Cortex of kidney (tissue), 1 donor: ENCODE measurements around the gene WRAP53.

Source experiments
- DNase-seq: peaks from one replicate; lab custom pipeline; 2025; lab: John Stamatoyannopoulos, UW

WRAP53 gene

DNA sequence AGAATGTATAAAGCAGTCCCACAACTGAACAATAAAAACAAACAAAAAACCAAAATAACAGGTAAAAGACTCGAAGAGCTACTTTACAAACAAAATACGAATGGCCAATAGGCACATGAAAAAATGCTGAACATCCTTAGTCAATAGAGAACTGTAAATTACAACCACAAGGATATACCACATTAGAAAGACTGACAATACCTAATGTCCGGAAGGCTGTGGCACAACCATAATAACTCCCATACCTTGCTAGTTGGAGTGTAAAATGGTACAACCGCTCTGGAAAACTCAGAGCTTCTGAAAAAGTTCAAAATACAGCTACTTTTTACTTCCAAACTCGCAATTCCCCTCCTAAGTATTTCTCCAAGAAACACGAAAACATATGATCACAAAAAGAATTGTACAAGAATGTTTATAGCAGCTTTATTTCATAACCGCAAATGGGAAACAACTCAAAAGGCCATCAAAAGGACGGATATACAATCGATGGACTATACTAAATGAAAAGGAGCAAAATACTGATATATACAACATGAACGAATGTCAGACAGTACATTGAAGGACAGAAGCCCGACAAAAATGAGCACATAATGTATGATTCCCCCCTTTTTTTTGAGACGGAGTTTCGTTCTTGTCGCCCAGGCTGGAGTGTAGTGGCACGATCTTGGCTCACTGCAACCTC lies 3.3 kb upstream of the WRAP53 start:
- DNase-seq = no peak

DNA sequence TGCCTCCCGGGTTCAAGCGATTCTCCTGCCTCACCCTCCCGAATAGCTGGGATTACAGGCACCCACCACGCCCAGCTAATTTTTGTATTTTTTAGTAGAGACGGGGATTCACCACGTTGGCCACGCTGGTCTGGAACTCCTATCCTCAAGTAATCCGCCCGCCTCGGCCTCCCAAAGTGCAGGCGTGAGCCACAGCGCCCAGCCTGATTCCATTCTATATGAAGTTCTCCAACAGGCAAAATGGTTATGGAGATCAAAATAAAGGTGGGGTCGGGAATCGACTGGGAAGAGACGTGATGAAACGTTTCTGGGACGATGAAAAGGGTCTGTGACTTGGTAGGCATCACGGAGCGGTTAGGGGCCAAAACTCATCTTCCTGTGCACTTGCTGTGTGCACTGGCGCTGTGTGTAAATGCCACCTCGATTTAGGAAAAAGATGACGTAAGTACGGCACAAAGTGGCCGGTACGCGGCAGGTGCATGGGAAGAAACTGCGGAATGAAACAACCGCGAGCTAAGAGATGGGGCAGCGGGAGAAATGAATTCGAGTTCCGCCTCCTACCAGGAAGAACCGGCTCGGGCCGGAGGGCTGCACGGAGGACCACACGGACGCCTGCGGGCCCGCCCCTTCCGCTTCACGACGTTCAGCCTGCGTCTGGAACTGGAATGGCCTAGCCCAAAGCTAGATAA lies 2.6 kb upstream of the WRAP53 start:
- DNase-seq = peak; percentile 26

DNA sequence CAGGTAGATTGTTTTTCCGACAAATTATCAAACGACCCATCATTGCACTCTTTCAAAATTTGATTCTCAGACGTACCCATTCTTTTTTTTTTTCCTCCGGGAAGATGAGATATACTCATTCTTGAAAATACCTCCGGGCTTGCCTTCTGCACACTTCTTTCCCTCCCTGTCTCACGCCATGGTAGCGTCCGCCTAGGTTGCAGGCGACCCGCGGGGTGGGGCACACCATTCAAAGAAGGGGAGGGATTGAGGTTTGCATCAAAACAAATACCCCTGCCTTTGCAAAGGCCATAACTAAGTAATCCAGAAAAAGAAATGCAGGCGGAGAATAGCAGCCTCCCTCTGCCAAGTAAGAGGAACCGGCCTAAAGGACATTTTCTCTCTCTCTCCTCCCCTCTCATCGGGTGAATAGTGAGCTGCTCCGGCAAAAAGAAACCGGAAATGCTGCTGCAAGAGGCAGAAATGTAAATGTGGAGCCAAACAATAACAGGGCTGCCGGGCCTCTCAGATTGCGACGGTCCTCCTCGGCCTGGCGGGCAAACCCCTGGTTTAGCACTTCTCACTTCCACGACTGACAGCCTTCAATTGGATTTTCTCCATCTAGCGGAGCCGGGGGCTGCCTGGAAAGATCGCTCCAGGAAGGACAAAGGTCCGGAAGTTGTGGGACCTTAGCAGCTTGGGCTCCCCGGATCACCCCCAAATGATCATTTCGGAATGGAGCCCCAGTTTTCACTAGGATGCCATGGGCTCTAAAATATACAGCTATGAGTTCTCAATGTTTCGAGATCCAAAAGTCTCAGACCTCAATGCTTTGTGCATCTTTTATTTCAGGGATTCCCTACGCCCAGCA lies 1.8 kb upstream of the WRAP53 start:
- no peak for DNase-seq

DNA sequence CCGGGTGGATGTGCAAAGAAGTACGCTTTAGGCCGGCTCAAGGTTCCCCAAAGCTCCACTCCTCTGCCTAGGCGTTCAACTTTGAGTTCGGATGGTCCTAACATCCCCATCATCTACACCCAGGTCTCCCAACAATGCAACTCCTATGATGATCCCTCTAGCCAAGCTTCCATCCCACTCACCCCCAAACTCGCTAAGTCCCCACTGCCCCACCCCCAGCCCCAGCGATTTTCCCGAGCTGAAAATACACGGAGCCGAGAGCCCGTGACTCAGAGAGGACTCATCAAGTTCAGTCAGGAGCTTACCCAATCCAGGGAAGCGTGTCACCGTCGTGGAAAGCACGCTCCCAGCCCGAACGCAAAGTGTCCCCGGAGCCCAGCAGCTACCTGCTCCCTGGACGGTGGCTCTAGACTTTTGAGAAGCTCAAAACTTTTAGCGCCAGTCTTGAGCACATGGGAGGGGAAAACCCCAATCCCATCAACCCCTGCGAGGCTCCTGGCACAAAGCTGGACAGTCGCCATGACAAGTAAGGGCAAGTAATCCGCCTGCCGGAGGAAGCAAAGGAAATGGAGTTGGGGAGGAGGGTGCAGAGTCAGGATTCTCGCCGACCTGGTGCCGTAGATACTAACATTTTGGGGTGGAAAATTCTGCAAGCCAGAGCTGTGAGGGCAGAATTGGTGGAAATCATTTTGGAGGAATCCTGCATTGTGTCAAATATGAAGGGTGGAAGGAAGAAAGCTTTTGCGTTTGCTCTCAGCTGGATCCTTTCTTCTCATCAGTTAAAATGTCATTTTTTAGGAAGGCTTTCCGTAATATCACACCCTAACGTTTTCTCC lies 987 bp upstream of the WRAP53 start, which contains the start of gene TP53:
Gene TP53 (minus strand): TSS at position 419 of the 836 bp plus-strand sequence. CDS start 10,896 bp downstream, outside the sequence.
- no peak for DNase-seq

DNA sequence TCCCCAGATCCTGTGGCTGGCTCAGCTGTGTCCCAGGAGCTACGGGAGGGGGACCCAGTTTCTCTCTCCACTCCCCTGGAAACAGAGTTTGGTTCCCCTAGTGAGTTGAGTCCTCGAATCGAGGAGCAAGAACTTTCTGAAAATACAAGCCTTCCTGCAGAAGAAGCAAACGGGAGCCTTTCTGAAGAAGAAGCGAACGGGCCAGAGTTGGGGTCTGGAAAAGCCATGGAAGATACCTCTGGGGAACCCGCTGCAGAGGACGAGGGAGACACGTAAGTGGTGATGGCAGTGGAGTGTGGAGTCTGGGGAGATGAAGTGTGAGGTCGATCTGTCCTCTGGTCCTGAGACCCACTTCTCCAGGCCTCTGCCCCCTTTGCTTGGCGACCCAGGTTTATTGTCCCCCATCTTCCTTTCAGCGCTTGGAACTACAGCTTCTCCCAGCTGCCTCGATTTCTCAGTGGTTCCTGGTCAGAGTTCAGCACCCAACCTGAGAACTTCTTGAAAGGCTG lies 585 bp downstream of the WRAP53 start:
- no peak for DNase-seq

DNA sequence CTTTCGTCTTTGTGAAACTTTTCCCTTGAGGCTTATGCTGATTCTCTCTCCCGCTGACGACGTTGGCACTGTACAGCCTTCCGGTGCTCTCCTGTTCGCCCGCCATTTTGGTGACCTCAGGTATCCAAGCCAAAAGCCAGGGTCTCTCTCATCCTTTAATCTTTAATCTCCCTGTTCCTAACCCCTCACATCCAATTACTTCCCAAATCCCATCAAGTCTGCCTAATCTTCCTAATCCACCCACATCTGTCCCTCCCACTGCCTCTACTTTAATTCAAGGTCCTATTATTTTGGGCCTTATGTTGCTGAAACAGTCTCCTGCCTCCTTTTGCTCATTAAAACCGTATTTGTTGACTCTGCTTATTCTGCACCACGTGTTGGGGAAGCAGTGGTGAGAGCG lies 7.3 kb downstream of the WRAP53 start:
- DNase-seq = no peak

DNA sequence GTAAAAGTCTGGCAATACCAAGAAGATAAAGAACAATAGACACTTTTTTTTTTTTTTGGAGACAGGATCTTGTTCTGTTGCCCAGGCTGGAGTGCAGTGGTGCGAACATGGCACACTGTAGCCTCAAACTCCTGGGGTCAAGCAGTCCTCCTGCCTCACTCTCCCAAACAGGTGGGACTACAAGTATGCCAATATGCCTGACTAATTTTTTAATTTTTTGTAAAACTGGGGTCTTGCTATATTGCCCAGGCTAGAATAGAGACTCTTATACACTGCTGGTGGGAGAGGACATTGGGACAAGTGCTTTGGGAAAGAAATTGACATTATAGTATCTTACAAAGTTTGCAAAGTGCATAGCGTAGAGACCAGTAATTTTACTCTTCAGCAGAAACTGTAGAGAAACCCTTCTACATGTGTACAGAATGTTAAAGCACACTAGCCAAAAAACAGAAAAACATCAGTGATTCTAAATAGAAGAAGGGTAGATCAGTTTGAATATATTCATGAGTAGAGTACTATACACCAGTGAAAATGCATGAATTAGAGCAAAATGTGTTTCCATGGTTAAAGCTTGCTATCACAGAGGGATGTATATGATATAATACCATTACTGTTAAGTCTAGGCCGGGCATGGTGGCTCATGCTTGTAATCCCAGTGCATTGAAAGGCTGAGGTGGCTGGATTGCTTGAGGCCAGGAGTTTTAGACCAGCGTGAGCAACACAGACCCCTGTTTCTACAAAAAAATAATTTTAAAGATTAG lies 9.7 kb downstream of the WRAP53 start:
- no peak for DNase-seq

DNA sequence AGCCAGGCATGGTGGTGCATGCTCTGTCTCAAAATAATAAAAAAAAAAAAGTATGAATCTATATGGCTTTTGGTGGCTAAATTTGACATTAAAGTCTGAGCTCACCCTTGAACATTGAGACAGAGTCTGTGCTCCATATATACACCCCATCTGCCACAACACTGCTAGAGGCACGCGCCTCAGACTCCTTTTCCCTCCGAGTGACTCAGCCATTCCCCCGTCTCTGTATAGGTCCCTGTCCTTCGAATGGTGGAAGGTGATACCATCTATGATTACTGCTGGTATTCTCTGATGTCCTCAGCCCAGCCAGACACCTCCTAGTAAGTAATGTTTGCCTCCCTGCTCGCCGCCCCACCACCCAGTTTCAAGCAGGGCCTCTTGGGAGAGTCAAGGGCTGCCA lies 12.2 kb downstream of the WRAP53 start:
- no peak for DNase-seq

DNA sequence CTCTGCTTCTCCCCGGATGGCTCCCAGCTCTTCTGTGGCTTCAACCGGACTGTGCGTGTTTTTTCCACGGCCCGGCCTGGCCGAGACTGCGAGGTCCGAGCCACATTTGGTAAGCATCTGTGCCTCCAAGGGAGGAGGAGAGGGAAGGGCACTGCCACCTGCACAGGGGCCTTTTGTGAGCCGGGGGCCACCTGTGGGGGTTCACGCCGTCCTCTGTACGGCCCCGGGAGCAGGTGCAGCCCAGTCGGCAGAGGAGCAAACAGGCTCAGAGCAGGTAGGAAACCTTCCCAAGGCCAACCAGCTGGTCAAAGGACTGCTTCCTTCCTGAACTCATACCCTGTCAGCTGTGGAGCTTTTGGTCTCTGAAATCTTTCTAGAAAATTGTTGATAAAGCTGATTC lies 13.4 kb downstream of the WRAP53 start:
- no peak for DNase-seq

DNA sequence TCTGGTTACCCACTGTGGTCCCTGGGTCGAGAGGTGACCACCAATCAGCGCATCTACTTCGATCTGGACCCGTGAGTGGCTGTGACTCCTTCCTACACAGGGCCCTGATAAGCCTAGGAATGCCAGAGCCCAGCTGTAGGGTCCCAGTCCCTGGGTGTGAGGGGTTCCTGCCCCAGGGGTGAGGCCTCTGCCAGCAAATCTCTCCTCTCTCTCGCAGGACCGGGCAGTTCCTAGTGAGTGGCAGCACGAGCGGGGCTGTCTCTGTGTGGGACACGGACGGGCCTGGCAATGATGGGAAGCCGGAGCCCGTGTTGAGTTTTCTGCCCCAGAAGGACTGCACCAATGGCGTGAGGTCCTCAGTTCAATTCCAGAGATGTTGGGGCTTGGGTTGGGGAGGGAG lies 14.5 kb downstream of the WRAP53 start:
- no peak for DNase-seq

DNA sequence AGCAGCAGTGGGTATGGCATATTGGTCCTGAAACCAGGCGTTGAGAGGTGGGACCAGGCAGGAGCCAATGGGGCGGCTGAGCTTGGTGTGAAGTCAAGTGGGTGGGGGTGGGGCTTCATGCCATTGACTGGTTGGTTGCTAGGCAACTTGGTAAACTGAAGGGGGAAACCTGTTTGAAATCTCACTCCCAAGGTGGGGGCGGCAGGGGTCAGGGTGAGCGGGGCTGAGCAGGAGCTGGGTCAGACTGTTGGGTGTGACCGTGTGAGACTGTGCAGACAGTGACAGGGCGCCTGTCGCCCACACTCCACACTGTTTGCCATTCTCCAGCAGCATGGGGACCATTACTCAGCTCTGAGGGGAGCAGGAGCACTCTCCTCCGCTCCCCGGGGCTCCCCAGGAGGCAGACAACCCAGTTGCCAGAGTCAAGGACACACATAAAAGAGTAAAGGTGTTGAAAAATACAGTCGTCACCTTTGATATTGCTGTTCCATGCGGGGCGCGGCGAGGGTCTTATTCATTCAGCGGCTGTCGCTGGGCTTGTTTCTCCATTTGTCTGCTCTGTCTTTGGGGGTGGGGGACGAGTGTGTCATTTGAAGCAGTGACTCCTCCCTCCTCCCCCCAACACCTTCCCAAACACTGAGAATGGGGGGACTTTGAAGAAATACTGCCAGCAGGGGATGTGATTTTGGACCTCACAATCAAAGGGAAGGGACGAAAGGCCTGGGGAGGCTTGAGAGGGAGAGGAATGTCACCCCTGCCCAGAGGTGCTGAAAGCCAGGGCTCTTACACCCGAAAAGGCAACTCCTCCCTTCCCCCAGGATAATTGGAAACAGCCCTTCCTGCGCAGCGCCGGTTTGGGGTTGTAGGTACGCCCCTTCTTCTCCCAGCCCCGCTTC lies 15.6 kb downstream of the WRAP53 start:
- no peak for DNase-seq

DNA sequence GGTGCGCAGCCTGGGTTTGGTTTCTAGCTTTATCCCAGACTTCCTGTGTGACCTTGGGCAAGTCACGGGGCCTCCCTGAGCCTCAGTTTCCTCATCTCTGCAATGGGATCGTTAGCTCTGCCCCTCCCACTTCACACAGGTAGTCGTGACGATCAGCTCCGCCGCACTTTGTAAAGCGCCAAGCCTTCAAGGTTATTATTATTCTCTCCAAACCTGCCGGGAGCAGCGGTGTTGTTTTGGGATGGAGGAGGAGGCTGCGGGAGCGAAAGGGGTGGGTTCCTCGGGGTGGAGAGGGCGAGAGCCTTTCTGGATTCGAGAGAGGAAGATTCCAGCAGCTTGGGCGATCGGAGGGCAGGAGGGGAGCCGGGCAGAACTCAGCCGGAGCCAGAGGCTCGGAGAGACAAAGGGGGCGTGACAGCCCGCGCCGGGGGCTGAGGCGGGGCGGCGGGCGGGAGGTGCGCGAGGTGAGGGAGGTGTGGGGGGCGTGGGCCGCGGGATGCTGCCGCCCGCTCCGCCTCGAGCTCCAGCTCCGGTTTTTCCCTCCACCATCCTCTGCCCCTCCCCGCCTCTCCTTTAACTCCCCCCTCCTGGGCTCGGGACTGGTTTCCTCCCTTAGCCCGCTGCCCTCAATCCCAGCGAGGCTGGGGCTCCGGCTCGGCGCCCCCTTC lies 16.5 kb downstream of the WRAP53 start, which contains the start of gene EFNB3:
Gene EFNB3 (plus strand): TSS at position 602 of the 668 bp plus-strand sequence. CDS start 397 bp downstream, outside the sequence.
- DNase-seq = no peak

DNA sequence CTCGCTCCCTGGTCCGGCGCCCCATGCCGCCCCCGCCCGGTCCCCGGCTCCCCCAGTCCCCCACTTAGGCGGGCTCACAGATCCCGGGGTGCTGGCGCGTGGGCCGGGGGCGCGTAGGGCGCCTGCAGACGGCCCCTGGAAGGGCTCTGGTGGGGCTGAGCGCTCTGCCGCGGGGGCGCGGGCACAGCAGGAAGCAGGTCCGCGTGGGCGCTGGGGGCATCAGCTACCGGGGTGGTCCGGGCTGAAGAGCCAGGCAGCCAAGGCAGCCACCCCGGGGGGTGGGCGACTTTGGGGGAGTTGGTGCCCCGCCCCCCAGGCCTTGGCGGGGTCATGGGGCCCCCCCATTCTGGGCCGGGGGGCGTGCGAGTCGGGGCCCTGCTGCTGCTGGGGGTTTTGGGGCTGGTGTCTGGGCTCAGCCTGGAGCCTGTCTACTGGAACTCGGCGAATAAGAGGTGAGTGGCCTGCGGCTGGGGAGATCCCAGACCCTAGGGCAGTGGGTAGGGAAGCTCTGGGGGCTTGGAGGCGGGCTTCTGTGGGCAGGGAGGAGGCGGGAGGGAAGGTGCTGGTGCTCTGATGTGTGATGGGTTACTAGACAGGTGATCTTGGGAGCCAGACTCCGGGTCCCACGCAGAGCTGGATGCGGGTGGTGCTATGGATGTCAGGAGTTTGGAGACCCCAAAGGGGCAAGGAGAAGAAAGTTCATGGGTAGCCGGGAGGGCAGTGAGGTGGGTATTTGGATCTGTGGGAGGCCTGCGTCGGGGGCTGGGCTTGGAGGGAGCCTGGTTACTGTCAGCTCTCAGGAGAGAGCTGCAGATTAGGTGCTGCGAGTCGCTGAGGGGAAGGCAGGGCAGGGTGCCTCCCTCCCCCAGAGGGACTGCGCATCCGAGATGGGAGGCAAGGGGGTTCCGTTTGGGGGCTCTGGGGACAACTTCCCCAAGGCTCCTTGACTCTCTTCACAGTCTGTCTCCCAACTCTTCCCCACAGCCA lies 17.3 kb downstream of the WRAP53 start:
- no peak for DNase-seq

DNA sequence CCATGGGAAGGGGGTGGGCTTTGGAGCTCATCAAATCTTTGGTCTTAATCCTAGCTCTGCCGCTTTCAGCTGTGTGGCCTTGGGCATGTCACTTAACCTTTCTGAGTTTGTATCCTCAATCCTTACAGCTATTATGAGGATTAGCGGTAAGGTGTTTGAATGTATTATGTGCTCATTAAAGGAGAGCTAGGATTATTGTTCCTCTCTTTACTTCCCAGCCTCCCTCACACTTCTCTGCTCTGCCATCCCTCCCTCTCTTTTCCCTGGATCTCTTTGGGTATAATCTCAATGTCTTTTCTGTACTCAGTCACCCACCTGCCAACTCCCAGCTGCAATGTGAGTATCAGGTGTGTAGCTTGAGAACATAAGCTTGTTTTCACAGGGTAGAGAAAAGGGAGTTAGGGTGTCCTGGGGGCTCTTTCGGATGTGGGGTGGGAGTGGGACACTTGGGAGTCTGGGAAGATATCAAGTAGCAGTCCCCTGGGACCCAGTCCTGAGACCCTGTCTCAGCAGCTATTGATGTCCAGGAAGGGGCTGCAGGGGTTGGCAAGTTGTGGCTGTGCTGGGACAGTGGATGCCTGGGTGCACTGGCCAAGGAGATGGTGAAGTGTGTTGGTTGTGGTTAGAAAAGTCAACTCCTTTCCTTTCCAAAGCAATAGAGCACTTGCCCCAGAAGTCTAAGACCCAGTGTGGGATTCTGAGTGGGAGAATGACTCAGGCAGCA lies 18.5 kb downstream of the WRAP53 start:
- no peak for DNase-seq

DNA sequence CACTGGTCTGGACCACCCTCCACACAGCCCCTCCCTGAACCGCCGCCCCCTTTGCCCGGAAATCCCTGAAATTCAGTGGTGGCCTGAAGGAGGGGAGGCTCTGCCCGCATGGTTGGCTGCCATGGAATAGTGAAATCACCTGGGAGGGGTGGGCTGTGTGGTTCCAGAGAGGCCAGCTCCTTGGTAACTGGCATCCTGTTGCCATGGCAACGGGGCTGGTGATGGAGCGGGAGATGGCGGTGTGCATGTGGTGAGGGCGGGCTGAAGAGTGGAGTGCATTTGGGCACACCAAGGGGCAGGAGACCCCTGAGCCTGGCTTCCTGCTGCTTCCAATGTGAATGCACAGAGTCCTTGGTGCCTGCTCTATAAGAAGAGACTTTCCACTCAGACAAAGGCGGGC lies 19.2 kb downstream of the WRAP53 start:
- no peak for DNase-seq

DNA sequence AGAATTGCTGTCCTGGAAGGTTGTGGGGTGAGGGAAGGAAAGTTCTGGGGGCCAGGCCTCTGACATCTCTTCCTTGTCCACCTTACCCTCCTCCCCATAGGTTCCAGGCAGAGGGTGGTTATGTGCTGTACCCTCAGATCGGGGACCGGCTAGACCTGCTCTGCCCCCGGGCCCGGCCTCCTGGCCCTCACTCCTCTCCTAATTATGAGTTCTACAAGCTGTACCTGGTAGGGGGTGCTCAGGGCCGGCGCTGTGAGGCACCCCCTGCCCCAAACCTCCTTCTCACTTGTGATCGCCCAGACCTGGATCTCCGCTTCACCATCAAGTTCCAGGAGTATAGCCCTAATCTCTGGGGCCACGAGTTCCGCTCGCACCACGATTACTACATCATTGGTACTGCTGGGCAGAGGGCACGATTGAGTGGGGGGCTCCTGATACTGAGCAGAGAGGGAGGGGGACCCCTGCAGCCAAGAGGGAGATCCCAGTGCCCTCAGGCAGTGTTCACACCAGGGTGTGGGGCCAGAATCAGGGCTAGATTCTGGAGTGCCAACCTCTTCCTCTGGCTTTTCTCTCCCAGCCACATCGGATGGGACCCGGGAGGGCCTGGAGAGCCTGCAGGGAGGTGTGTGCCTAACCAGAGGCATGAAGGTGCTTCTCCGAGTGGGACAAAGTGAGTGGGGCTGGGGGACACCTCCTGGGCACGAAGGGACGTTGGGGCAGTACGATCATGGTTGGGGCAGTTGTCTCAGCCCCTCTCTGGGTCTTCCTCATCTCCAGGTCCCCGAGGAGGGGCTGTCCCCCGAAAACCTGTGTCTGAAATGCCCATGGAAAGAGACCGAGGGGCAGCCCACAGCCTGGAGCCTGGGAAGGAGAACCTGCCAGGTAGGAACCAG lies 19.8 kb downstream of the WRAP53 start:
- no peak for DNase-seq
